K562 (cell line): ENCODE data around the gene BID.

ENCODE experiments used
- CHD2 ChIP-seq: IDR thresholded peaks from 2 replicates; pipeline ENCODE4 v1.6.1; 2011; ENCODE audit warnings: low read depth, low read length
- HDAC6 ChIP-seq: IDR thresholded peaks from 2 replicates; pipeline ENCODE4 v1.6.1; 2012; ENCODE audit warnings: low read depth, mild to moderate bottlenecking, control low read depth, inconsistent platforms, low read length, moderate library complexity
- ILF3 ChIP-seq: fragments of 450-650 bp; IDR thresholded peaks from 2 replicates; pipeline ENCODE4 v1.6.1; 2018; ENCODE audit warnings: antibody characterized with exemption, mild to moderate bottlenecking, moderate library complexity, borderline replicate concordance
- JUN ChIP-seq, 2 experiments: sonication (generic) in 1 of 2; formaldehyde crosslinking in 1 of 2; IDR thresholded peaks; 2 replicates each; pipeline versions ENCODE4 v1.6.1 to v1.8.0; 2012 to 2022; ENCODE audit warnings: borderline replicate concordance in 2 of 2, mild to moderate bottlenecking in 2 of 2, improper control_type of control experiment in 1 of 2, low read depth in 1 of 2, low read length in 1 of 2, missing genetic modification reagents in 1 of 2
- KDM4B ChIP-seq, 2 experiments: fragments of 450-650 bp in 1 of 2; sonication (generic) in 1 of 2; IDR thresholded peaks; 2 replicates each; pipeline ENCODE4 v1.6.1; 2016 to 2017; ENCODE audit warnings: borderline replicate concordance in 2 of 2, antibody characterized with exemption in 1 of 2, low read depth in 1 of 2, mild to moderate bottlenecking in 1 of 2
- YBX1 ChIP-seq: fragments of 450-650 bp; IDR thresholded peaks from 2 replicates; pipeline ENCODE4 v1.7.1; 2016; ENCODE audit warnings: mild to moderate bottlenecking
- ZBTB7A ChIP-seq: IDR thresholded peaks from 2 replicates; pipeline ENCODE4 v1.6.1; 2011; ENCODE audit warnings: low read depth, mild to moderate bottlenecking, low read length, moderate library complexity, borderline replicate concordance; ENCODE audit not compliant: control insufficient read depth
- TF ChIP-seq, protein P1 (sequence below), 3 experiments: IDR thresholded peaks in 2 of 3; conservative IDR thresholded peaks in 1 of 3; 2 replicates each; pipeline ENCODE4 v1.5.1; 2011 to 2012; ENCODE audit warnings: low read length in 3 of 3, mild to moderate bottlenecking in 3 of 3, control low read depth in 2 of 3, improper control_type of control experiment in 1 of 3, inconsistent platforms in 1 of 3, low read depth in 1 of 3, mixed read lengths in 1 of 3, moderate library complexity in 1 of 3; ENCODE audit not compliant: insufficient read depth in 2 of 3

DNA sequence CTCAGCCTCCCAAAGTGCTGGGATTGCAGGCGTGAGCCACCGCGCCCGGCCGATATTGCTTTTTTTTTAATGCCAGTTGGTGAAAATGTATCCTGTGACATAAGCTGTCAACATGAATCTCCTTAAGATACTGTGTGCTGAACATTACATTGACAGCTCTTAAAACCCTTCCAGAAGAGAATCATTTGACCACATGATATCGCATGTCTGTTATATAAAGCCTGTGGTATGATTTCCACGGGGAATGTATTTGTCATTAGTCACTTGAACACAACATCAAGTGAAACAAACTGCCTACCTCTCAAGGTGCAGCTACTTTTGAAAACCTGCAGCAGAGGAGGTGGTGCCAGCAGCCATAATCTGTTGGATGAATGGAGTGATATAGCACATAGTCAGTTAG, 68.7 kb downstream of the BID start:
- TF ChIP-seq ILF3, result no peak
- TF ChIP-seq, protein P1, sequence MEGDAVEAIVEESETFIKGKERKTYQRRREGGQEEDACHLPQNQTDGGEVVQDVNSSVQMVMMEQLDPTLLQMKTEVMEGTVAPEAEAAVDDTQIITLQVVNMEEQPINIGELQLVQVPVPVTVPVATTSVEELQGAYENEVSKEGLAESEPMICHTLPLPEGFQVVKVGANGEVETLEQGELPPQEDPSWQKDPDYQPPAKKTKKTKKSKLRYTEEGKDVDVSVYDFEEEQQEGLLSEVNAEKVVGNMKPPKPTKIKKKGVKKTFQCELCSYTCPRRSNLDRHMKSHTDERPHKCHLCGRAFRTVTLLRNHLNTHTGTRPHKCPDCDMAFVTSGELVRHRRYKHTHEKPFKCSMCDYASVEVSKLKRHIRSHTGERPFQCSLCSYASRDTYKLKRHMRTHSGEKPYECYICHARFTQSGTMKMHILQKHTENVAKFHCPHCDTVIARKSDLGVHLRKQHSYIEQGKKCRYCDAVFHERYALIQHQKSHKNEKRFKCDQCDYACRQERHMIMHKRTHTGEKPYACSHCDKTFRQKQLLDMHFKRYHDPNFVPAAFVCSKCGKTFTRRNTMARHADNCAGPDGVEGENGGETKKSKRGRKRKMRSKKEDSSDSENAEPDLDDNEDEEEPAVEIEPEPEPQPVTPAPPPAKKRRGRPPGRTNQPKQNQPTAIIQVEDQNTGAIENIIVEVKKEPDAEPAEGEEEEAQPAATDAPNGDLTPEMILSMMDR (IDR thresholded peaks at IDR 0.05 in 2 of 3, conservative IDR thresholded peaks at IDR 0.05 in 1 of 3; ENCODE audit: insufficient read depth in 2 of 3, low read depth in 1 of 3, low read length in 3 of 3), result no peak
- TF ChIP-seq JUN (IDR thresholded peaks at IDR 0.05; ENCODE audit: borderline replicate concordance, low read depth, low read length), result no peak
- no peak for TF ChIP-seq JUN (CRISPR knock-in tag; IDR thresholded peaks at IDR 0.05; ENCODE audit: borderline replicate concordance)
- TF ChIP-seq HDAC6, result no peak
- no peak for TF ChIP-seq CHD2
- TF ChIP-seq KDM4B (IDR thresholded peaks at IDR 0.05; ENCODE audit: borderline replicate concordance in 2 of 2, low read depth in 1 of 2), result no peak
- no peak for TF ChIP-seq YBX1
- no peak for TF ChIP-seq ZBTB7A
